Testis (tissue), 2 donors: ENCODE results near the gene ADGRG7.
"Not testable (repeated sequence)": the region's sequence is repeated elsewhere in the genome, so short reads cannot be mapped to it uniquely, and the experiment has no call there.

Experiments
- POLR2A ChIP-seq: fragments of 450-650 bp; IDR thresholded peaks from one replicate; pipeline ENCODE4 v1.6.1; 2017; ENCODE audit warnings: antibody characterized with exemption, mild to moderate bottlenecking, moderate library complexity
- TF ChIP-seq, protein P1 (sequence below), 3 experiments: fragments of 450-650 bp in 2 of 3; fragments of 200-600 bp in 1 of 3; sonication (generic) in 1 of 3; IDR thresholded peaks; one replicate each; pipeline ENCODE4 v1.5.1; 2016 to 2019; ENCODE audit warnings: antibody characterized with exemption in 3 of 3, mild to moderate bottlenecking in 2 of 3, moderate library complexity in 1 of 3

- TF ChIP-seq, protein P1, sequence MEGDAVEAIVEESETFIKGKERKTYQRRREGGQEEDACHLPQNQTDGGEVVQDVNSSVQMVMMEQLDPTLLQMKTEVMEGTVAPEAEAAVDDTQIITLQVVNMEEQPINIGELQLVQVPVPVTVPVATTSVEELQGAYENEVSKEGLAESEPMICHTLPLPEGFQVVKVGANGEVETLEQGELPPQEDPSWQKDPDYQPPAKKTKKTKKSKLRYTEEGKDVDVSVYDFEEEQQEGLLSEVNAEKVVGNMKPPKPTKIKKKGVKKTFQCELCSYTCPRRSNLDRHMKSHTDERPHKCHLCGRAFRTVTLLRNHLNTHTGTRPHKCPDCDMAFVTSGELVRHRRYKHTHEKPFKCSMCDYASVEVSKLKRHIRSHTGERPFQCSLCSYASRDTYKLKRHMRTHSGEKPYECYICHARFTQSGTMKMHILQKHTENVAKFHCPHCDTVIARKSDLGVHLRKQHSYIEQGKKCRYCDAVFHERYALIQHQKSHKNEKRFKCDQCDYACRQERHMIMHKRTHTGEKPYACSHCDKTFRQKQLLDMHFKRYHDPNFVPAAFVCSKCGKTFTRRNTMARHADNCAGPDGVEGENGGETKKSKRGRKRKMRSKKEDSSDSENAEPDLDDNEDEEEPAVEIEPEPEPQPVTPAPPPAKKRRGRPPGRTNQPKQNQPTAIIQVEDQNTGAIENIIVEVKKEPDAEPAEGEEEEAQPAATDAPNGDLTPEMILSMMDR (IDR thresholded peaks at IDR 0.05) = not testable (repeated sequence)
- not testable (repeated sequence) for TF ChIP-seq POLR2A
Measured at GRCh38 chr3:100661294-100661693, 51.9 kb downstream of the ADGRG7 start.
